NB4 (cell line): ENCODE results near the gene TEAD1.

ENCODE experiments used
- MYC ChIP-seq: IDR thresholded peaks from 2 replicates; pipeline ENCODE4 v1.6.1; 2011; ENCODE audit warnings: low read depth, low read length
- POLR2A ChIP-seq: IDR thresholded peaks from 2 replicates; pipeline ENCODE4 v1.6.1; 2011; ENCODE audit warnings: mild to moderate bottlenecking; ENCODE audit not compliant: insufficient read length; ENCODE audit errors: extremely low read depth
- TF ChIP-seq, protein P1 (sequence below): IDR thresholded peaks from one replicate; pipeline ENCODE4 v1.5.1; 2012; ENCODE audit warnings: low read depth, low read length

DNA sequence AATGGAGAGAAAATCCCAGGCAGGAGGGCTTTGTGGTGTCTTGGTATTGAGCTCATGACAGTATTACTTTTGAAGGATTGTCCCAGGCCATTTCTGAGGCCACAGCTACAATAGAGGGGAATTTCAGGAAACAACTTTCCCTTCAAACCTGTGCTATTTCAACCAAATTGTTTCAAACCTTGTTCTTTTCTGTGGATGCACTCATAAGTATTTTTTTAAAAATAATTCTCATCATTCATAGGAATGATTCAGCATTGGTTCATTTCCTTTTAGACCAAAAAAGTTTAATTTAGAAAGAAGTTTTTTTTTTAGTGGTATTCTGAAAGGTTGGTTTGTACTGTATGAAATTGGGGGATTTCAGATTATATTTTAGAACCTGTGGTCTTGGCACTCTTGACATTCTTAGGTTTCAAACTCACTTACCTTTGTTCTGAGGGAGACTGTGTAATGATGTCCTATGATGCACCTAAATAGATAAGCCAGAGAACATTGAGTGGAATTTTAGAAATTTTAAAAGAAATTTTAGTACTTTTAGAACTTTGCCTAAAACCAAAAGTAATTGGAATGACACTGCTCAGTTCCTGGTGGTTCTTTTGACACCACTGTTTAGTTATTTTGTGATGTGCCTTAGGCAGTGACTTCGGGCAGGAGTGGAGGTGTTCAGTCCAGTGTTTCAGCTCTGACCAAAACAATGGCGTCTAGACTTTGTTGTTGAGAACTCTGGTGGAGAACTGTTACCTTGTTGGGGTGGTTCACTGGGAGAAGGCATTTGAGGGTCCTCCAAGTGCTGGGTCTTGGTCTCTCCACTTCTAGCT, 12.2 kb downstream of the TEAD1 start:
- TF ChIP-seq POLR2A (no peak), MYC (no peak)
- TF ChIP-seq, protein P1, sequence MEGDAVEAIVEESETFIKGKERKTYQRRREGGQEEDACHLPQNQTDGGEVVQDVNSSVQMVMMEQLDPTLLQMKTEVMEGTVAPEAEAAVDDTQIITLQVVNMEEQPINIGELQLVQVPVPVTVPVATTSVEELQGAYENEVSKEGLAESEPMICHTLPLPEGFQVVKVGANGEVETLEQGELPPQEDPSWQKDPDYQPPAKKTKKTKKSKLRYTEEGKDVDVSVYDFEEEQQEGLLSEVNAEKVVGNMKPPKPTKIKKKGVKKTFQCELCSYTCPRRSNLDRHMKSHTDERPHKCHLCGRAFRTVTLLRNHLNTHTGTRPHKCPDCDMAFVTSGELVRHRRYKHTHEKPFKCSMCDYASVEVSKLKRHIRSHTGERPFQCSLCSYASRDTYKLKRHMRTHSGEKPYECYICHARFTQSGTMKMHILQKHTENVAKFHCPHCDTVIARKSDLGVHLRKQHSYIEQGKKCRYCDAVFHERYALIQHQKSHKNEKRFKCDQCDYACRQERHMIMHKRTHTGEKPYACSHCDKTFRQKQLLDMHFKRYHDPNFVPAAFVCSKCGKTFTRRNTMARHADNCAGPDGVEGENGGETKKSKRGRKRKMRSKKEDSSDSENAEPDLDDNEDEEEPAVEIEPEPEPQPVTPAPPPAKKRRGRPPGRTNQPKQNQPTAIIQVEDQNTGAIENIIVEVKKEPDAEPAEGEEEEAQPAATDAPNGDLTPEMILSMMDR, result no peak
